Measurements from ENCODE around the gene SLC30A2.

- TF ChIP-seq, protein P1, sequence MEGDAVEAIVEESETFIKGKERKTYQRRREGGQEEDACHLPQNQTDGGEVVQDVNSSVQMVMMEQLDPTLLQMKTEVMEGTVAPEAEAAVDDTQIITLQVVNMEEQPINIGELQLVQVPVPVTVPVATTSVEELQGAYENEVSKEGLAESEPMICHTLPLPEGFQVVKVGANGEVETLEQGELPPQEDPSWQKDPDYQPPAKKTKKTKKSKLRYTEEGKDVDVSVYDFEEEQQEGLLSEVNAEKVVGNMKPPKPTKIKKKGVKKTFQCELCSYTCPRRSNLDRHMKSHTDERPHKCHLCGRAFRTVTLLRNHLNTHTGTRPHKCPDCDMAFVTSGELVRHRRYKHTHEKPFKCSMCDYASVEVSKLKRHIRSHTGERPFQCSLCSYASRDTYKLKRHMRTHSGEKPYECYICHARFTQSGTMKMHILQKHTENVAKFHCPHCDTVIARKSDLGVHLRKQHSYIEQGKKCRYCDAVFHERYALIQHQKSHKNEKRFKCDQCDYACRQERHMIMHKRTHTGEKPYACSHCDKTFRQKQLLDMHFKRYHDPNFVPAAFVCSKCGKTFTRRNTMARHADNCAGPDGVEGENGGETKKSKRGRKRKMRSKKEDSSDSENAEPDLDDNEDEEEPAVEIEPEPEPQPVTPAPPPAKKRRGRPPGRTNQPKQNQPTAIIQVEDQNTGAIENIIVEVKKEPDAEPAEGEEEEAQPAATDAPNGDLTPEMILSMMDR (IDR thresholded peaks at IDR 0.05; ENCODE audit: low read length), result no peak
- no peak for TF ChIP-seq EZH2 (IDR thresholded peaks at IDR 0.05; ENCODE audit: borderline replicate concordance, low read length)
Observed at GRCh38 chr1:26044414-26044813, 1.5 kb downstream of the SLC30A2 start.

All from OCI-LY1 (cell line).